ENCODE results near the gene OTUD1.
A peak's percentile ranks its signal among the peaks of the same experiment; 100 is the strongest.

OTUD1 gene

DNA sequence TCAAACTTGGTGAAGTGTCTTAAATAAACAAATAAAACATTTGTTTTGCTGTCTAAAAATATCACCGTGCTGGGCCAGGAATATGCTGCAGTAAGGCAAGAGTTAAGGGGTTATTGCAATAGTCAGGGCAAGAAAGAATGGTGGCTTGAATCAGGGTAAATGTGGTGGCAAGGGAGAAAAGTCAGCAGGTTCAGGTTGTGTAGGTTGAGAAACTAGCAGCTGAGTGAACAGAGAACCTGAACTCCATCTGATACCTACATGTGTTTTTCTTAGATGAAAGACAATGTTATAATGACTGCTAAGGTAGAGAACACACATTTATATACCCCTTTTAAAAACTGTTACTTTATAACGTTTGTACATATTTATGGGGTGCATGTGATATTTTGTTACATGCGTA is 28.7 kb downstream of the OTUD1 start:
- DNase-seq (ENCODE audit: low read depth) = no peak
- TF ChIP-seq, protein P1, sequence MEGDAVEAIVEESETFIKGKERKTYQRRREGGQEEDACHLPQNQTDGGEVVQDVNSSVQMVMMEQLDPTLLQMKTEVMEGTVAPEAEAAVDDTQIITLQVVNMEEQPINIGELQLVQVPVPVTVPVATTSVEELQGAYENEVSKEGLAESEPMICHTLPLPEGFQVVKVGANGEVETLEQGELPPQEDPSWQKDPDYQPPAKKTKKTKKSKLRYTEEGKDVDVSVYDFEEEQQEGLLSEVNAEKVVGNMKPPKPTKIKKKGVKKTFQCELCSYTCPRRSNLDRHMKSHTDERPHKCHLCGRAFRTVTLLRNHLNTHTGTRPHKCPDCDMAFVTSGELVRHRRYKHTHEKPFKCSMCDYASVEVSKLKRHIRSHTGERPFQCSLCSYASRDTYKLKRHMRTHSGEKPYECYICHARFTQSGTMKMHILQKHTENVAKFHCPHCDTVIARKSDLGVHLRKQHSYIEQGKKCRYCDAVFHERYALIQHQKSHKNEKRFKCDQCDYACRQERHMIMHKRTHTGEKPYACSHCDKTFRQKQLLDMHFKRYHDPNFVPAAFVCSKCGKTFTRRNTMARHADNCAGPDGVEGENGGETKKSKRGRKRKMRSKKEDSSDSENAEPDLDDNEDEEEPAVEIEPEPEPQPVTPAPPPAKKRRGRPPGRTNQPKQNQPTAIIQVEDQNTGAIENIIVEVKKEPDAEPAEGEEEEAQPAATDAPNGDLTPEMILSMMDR (IDR thresholded peaks at IDR 0.05; ENCODE audit: low read depth, low read length) = no peak
- TF ChIP-seq MYC (IDR thresholded peaks at IDR 0.05; ENCODE audit: low read depth, low read length) (no peak), POLR2A (IDR thresholded peaks at IDR 0.05; ENCODE audit: extremely low read depth, insufficient read length) (no peak)
- TF ChIP-seq, protein P2, sequence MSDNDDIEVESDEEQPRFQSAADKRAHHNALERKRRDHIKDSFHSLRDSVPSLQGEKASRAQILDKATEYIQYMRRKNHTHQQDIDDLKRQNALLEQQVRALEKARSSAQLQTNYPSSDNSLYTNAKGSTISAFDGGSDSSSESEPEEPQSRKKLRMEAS (IDR thresholded peaks at IDR 0.05; ENCODE audit: low read depth, low read length) = no peak
- H3K4me3 ChIP-seq (ENCODE audit: low read depth, low read length) = no peak overlapping the region

DNA sequence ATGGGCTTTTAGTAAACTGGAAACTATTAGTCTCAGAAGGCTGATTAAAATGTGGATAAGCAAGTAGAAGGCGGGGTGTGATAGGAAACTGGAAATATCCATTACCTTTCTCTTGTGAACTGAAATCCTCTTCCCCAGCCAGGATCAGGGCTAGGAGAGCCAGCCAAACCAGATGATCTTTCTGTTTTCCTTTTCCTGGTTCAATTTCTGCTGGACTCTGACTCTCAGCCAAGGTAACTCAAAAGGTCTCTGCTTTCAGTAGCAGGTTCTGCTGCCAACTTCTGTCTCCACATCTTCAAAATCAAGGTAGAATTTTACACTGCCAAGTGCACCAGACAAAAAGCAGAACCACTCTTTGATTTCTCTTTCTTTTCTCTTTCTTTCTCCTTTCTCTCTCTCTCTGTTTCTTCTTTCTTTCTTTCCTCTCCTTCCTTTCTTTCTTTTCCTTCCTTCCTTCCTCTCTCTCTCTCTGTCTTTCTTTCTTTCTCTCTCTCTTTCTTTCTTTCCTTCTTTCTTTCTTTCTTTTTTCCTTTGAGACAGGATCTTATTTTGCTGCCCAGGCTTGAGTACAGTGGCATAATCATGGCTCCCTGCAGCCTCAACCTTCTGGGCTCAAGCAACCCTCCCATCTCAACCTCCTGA is 30.8 kb downstream of the OTUD1 start:
- DNase-seq (ENCODE audit: low read depth) = no peak
- H3K4me3 ChIP-seq (ENCODE audit: low read depth, low read length) = no peak overlapping the region
- TF ChIP-seq MYC (IDR thresholded peaks at IDR 0.05; ENCODE audit: low read depth, low read length) = no peak
- TF ChIP-seq, protein P1 (IDR thresholded peaks at IDR 0.05; ENCODE audit: low read depth, low read length) = no peak
- TF ChIP-seq, protein P2 (IDR thresholded peaks at IDR 0.05; ENCODE audit: low read depth, low read length) = no peak
- TF ChIP-seq POLR2A (IDR thresholded peaks at IDR 0.05; ENCODE audit: extremely low read depth, insufficient read length) = no peak

DNA sequence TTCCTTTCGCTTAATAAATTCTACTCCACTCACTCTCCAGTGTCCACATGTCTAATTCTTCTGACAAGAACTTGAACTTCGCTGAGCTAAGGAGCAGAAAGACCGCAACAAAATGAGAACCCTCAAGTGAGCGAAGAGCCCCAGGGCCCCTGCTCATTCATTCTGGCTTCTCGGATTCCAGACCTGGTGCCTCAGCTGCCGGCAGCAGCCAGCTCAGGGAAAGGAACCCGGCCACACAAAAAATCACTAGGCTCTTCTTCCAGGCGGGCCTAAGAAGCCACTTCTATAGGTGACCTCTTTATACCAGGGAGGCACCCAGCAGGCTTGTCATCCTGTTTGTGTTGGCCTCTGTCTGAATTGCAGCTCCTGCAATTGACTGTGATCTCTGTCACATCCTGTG is 33.3 kb downstream of the OTUD1 start:
- no peak for TF ChIP-seq MYC (IDR thresholded peaks at IDR 0.05; ENCODE audit: low read depth, low read length)
- TF ChIP-seq, protein P1 (IDR thresholded peaks at IDR 0.05; ENCODE audit: low read depth, low read length) = no peak
- no peak for DNase-seq (ENCODE audit: low read depth)
- H3K4me3 ChIP-seq (ENCODE audit: low read depth, low read length) = no peak overlapping the region

DNA sequence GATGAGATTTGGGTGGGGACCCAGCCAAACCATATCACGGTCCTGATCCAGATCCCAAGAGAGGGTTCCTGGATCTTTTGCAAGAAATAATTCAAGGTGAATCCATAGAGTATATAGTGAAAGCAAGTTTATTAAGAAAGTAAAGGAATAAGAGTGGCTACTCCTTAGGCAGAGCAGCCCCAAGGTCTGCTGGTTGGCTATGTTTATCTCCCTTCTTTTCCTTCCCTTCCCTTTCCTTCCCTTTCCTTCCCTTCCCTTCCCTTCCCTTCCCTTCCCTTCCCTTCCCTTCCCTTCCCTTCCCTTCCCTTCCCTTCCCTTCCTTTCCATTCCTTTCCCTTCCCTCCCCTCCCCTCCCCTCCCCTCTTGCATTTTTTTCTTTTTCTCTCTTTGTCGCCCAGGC is 35.2 kb downstream of the OTUD1 start:
- no peak overlapping the region for H3K4me3 ChIP-seq (ENCODE audit: low read depth, low read length)
- TF ChIP-seq POLR2A (IDR thresholded peaks at IDR 0.05; ENCODE audit: extremely low read depth, insufficient read length) (no peak), MYC (IDR thresholded peaks at IDR 0.05; ENCODE audit: low read depth, low read length) (no peak)
- TF ChIP-seq, protein P2 (IDR thresholded peaks at IDR 0.05; ENCODE audit: low read depth, low read length) = no peak
- TF ChIP-seq, protein P1 (IDR thresholded peaks at IDR 0.05; ENCODE audit: low read depth, low read length) = no peak
- no peak for DNase-seq (ENCODE audit: low read depth)

DNA sequence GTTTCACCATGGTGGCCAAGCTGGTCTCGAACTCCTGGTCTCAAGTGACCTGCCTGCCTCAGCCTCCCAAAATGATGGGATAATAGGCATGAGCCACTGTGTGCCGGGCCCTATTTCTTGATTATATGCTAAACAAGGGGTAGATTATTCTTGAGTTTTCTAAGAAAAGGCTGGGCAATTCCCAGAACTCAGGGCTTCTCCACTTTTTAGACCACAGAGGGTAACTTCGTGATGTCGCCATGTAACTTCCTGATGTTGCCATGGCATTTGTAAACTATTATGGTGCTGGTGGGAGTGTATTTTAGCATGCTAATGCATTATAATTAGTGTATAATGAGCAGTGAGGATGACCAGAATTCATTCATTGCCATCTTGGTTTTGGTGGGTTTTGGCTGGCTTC is 35.8 kb downstream of the OTUD1 start:
- no peak for TF ChIP-seq POLR2A (IDR thresholded peaks at IDR 0.05; ENCODE audit: extremely low read depth, insufficient read length)
- TF ChIP-seq, protein P1 (IDR thresholded peaks at IDR 0.05; ENCODE audit: low read depth, low read length) = no peak
- TF ChIP-seq, protein P2 (IDR thresholded peaks at IDR 0.05; ENCODE audit: low read depth, low read length) = no peak
- TF ChIP-seq MYC (IDR thresholded peaks at IDR 0.05; ENCODE audit: low read depth, low read length) = no peak
- no peak overlapping the region for H3K4me3 ChIP-seq (ENCODE audit: low read depth, low read length)
- DNase-seq (ENCODE audit: low read depth) = no peak

DNA sequence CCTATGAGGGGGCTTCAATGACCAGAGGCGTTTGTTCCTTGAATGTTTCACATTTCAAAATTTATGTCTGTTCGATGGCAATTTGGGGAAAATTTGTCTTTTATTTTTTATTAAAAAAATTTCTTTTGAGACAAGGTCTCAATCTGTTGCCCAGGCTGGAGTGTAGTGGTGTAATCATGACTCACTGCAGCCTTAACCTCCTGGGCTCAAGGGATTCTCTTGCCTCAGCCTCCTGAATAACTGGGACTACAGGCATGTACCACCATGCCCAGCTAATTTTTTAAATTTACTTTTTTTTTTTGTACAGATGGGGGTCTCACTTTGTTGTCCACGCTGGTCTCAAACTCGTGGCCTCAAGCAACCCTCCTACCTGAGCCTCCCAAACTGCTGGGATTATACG is 39.7 kb downstream of the OTUD1 start:
- DNase-seq (ENCODE audit: low read depth) = peak; percentile 57

More for the DNA sequence above, 39.7 kb downstream of the OTUD1 start:
- H3K4me3 ChIP-seq (ENCODE audit: low read depth, low read length) = no peak overlapping the region
- TF ChIP-seq MYC (IDR thresholded peaks at IDR 0.05; ENCODE audit: low read depth, low read length) (no peak), POLR2A (IDR thresholded peaks at IDR 0.05; ENCODE audit: extremely low read depth, insufficient read length) (no peak)
- TF ChIP-seq, protein P1 (IDR thresholded peaks at IDR 0.05; ENCODE audit: low read depth, low read length) = no peak
- TF ChIP-seq, protein P2 (IDR thresholded peaks at IDR 0.05; ENCODE audit: low read depth, low read length) = no peak

All from NB4 (cell line).